Endothelial cell of umbilical vein (primary cell): ENCODE results near the gene ZDHHC9. TPM values are rescaled to one million over a fixed set of nuclear protein-coding genes. Genes with fewer than 3 reads are reported as not detected.

Experiments
- BruUV-seq: library from RNA; stranded (reverse); fragments of 400-500 nt; replicated peaks from 2 replicates; lab custom pipeline; 2021; lab: Mats Ljungman, UMichigan
- CTCF ChIA-PET: fragments of 300-600, 350-600 bp; sonication (Branson Sonifier 250); formaldehyde crosslinking; loops from one replicate; lab custom pipeline; 2021; ENCODE audit warnings: antibody characterized with exemption, inconsistent platforms; lab: Charles Lee
- POLR2A ChIA-PET: fragments of 300-600, 350-600 bp; sonication (Branson Sonifier 250); formaldehyde crosslinking; loops from one replicate; lab custom pipeline; 2021; ENCODE audit warnings: antibody characterized with exemption, inconsistent platforms; lab: Charles Lee
- DNase-seq: peaks from one replicate; pipeline ENCODE4 v3.0.0-alpha.2; 2011; ENCODE audit warnings: low read depth, low spot score
- FAIRE-seq: peaks from 2 replicates; lab custom pipeline; 2011; peaks lifted over from hg19 to GRCh38; lab: Jason Lieb, UNC
- H2AFZ ChIP-seq: 2 replicates; pipeline ENCODE4 v1.6.0; 2012; ENCODE audit warnings: low read depth, low read length, control low read depth, inconsistent platforms
- H3K27ac ChIP-seq: 2 replicates; pipeline ENCODE4 v1.5.1; 2011; ENCODE audit warnings: low read depth, mild to moderate bottlenecking, control low read depth, low read length, moderate library complexity; ENCODE audit not compliant: insufficient read depth
- H3K27me3 ChIP-seq, 2 experiments: 2 replicates each; pipeline versions ENCODE4 v1.6.0 to v1.6.1; 2011; ENCODE audit warnings: low read length in 2 of 2, mixed read lengths in 1 of 2; ENCODE audit not compliant: control insufficient read depth in 2 of 2, insufficient read depth in 2 of 2
- H3K36me3 ChIP-seq, 2 experiments: 2 replicates in 1 of 2; 3 replicates in 1 of 2; pipeline ENCODE4 v1.5.1; 2011; ENCODE audit warnings: low read length in 2 of 2, mild to moderate bottlenecking in 1 of 2, moderate library complexity in 1 of 2; ENCODE audit not compliant: control insufficient read depth in 2 of 2, insufficient read depth in 2 of 2; ENCODE audit errors: extremely low read depth in 1 of 2
- H3K4me1 ChIP-seq: 3 replicates; pipeline ENCODE4 v1.5.1; 2011; ENCODE audit warnings: mild to moderate bottlenecking, low read length; ENCODE audit not compliant: control insufficient read depth, insufficient read depth; ENCODE audit errors: extremely low read depth
- H3K4me2 ChIP-seq: 2 replicates; pipeline ENCODE4 v1.6.1; 2011; ENCODE audit warnings: low read length, control low read depth, mixed read lengths; ENCODE audit not compliant: insufficient read depth
- H3K4me3 ChIP-seq, 3 experiments: fragments of 200-600 bp in 1 of 3; sonication (generic), shearing (Covaris generic) in 1 of 3; replicated peaks in 1 of 3; 2 replicates each; pipeline ENCODE4 v1.5.1; 2011 to 2016; ENCODE audit warnings: control low read depth in 3 of 3, low read length in 3 of 3, mild to moderate bottlenecking in 2 of 3, inconsistent platforms in 1 of 3, low read depth in 1 of 3, moderate library complexity in 1 of 3; ENCODE audit not compliant: insufficient read depth in 1 of 3
- H3K79me2 ChIP-seq: 2 replicates; pipeline ENCODE4 v1.6.0; 2012; ENCODE audit warnings: low read length, inconsistent platforms; ENCODE audit not compliant: control insufficient read depth, insufficient read depth
- H3K9ac ChIP-seq: replicated peaks from 2 replicates; pipeline ENCODE3; 2011; ENCODE audit warnings: low read length, control low read depth; ENCODE audit not compliant: insufficient read depth; ENCODE audit errors: extremely low read depth
- H3K9me1 ChIP-seq: replicated peaks from 3 replicates; pipeline ENCODE4 v1.6.0; 2011; ENCODE audit warnings: mild to moderate bottlenecking, low read length; ENCODE audit not compliant: control insufficient read depth, insufficient read depth; ENCODE audit errors: extremely low read depth
- H3K9me3 ChIP-seq: replicated peaks from 2 replicates; pipeline ENCODE4 v1.5.1; 2012; ENCODE audit warnings: low read length, inconsistent platforms; ENCODE audit not compliant: control insufficient read depth, insufficient read depth
- H4K20me1 ChIP-seq: replicated peaks from 2 replicates; pipeline ENCODE3; 2011; ENCODE audit warnings: mild to moderate bottlenecking, low read length; ENCODE audit not compliant: control insufficient read depth, insufficient read depth; ENCODE audit errors: extremely low read depth
- CTCF ChIP-seq, 2 donors: IDR thresholded peaks; 1 replicate in 1 of 2; 2 replicates in 1 of 2; pipeline ENCODE4 v1.5.1; 2011; ENCODE audit warnings: low read length in 2 of 2, mild to moderate bottlenecking in 2 of 2, moderate library complexity in 2 of 2, control low read depth in 1 of 2, inconsistent platforms in 1 of 2, low read depth in 1 of 2; ENCODE audit not compliant: insufficient read depth in 1 of 2; ENCODE audit errors: extremely low read depth in 1 of 2
- FOS ChIP-seq: IDR thresholded peaks from 2 replicates; pipeline ENCODE4 v1.6.1; 2011; ENCODE audit warnings: mild to moderate bottlenecking, low read length, moderate library complexity, borderline replicate concordance; ENCODE audit not compliant: insufficient read depth
- GATA2 ChIP-seq: IDR thresholded peaks from 2 replicates; pipeline ENCODE4 v1.7.0; 2011; ENCODE audit warnings: low read depth, mild to moderate bottlenecking, moderate library complexity, mixed read lengths, low read length; ENCODE audit not compliant: insufficient read length, insufficient read depth
- JUN ChIP-seq: IDR thresholded peaks from 2 replicates; pipeline ENCODE4 v1.6.1; 2011; ENCODE audit warnings: borderline replicate concordance, low read depth; ENCODE audit not compliant: insufficient read length, insufficient read depth
- MAX ChIP-seq: IDR thresholded peaks from 2 replicates; pipeline ENCODE4 v1.6.1; 2011; ENCODE audit not compliant: insufficient read depth, insufficient read length
- MYC ChIP-seq: IDR thresholded peaks from one replicate; pipeline ENCODE4 v1.6.1; 2011; ENCODE audit warnings: mild to moderate bottlenecking, low read depth, low read length
- POLR2A ChIP-seq: IDR thresholded peaks from 2 replicates; pipeline ENCODE4 v1.6.1; 2012; ENCODE audit warnings: low read depth, mild to moderate bottlenecking, control low read depth, low read length
- POLR2AphosphoS5 ChIP-seq: IDR thresholded peaks from 2 replicates; pipeline ENCODE4 v1.6.1; 2012; ENCODE audit warnings: low read depth, mild to moderate bottlenecking, control low read depth, low read length, moderate library complexity; ENCODE audit not compliant: insufficient read depth
- dilution Hi-C: fragments of 300-500 bp; cut with MboI; formaldehyde crosslinking; loops from one replicate; pipeline ENCODE4 v1.15.0; 2019; ENCODE audit warnings: low sequenced_read_pairs; ENCODE audit not compliant: extremely low pct_ligation_motif_present
- intact Hi-C: fragments of 100-400 bp; cut with micrococcal nuclease; formaldehyde crosslinking; loops from one replicate; pipeline ENCODE4 v1.10.0; 2022
- polyA plus RNA-seq, 4 experiments: library from polyadenylated mRNA; depleted of rRNA in 3 of 4; stranded (reverse) in 3 of 4; unstranded in 1 of 4; fragments of >200 nt; gene quantifications; 2 replicates each; pipeline versions ENCODE4 v1.2.1 to v1.2.3, GENCODE V29; 2011 to 2012; ENCODE audit warnings: missing spikeins in 1 of 4
- total RNA-seq: library from RNA; stranded (reverse); gene quantifications from 2 replicates; pipeline ENCODE4 v1.2.3, GENCODE V29; 2021

ZDHHC9 gene
- total and polyA plus RNA-seq, 2 donors (not counting 3 experiments of a cell fraction or from before 2014, with no cell fraction given): 27.4 to 33.6 TPM

- FAIRE-seq: no peak
- POLR2A ChIA-PET: no interaction called here
These were observed 75.5 kb downstream of the ZDHHC9 start for GRCh38 chrX:129768186-129768585.

GRCh38 chrX:129763666-129764065 lies 80.0 kb downstream of the ZDHHC9 start:
- POLR2A ChIA-PET: no interaction called here
- dilution Hi-C loops: no loop called here

More at GRCh38 chrX:129768186-129768585, 75.5 kb downstream of the ZDHHC9 start:
- Histone ChIP-seq H3K9me3 (no peaks in the 10 kb centered on the region), H4K20me1 (no peaks in the 10 kb centered on the region), H3K4me3 (no peak overlapping the region), H3K27me3 (no peaks in the 10 kb centered on the region), H3K27ac (no peak overlapping the region), H2AFZ (no peak overlapping the region), H3K36me3 (no peaks in the 10 kb centered on the region), H3K79me2 (no peaks in the 10 kb centered on the region), H3K4me2 (no peak overlapping the region), H3K9ac (no peak overlapping the region), H3K9me1 (no peaks in the 10 kb centered on the region), H3K4me1 (no peaks in the 10 kb centered on the region)
- DNase-seq: no peak
- dilution Hi-C loops (no loop called here), intact Hi-C loops (no loop called here)
- CTCF ChIA-PET: no interaction called here
- BruUV-seq: no TSS peak
- TF ChIP-seq POLR2AphosphoS5: no peak
- TF ChIP-seq FOS: no peak

More at GRCh38 chrX:129763666-129764065, 80.0 kb downstream of the ZDHHC9 start:
- Histone ChIP-seq H3K4me1 (no peaks in the 10 kb centered on the region), H3K9me3 (no peaks in the 10 kb centered on the region), H4K20me1 (no peaks in the 10 kb centered on the region), H3K9ac (no peak overlapping the region), H3K27ac (no peak overlapping the region), H3K9me1 (no peaks in the 10 kb centered on the region), H3K4me2 (no peak overlapping the region), H3K27me3 (no peaks in the 10 kb centered on the region), H3K79me2 (no peaks in the 10 kb centered on the region), H3K4me3 (no peak overlapping the region), H2AFZ (no peak overlapping the region), H3K36me3 (no peaks in the 10 kb centered on the region)
- CTCF ChIA-PET: no interaction called here
- intact Hi-C loops: no loop called here
- DNase-seq: no peak
- TF ChIP-seq CTCF (IDR thresholded peaks at IDR 0.05; ENCODE audit: extremely low read depth in 1 of 2, insufficient read depth in 1 of 2, low read depth in 1 of 2, low read length in 2 of 2): no peak
- TF ChIP-seq MYC: no peak
- no peak for TF ChIP-seq MAX
- no peak for TF ChIP-seq FOS
- no peak for TF ChIP-seq POLR2AphosphoS5
- no peak for TF ChIP-seq JUN
- no peak for TF ChIP-seq POLR2A
- TF ChIP-seq GATA2: no peak
- no peak for FAIRE-seq
- no TSS peak for BruUV-seq
